DOHH2 (cell line): Measurements from ENCODE around the gene NIN.

Experiments
- CTCF ChIP-seq: fragments of 200-600 bp; sonication (generic); IDR thresholded peaks from one replicate; pipeline ENCODE4 v1.5.1; 2014; ENCODE audit warnings: antibody characterized with exemption, mild to moderate bottlenecking, low read depth, low read length; ENCODE audit not compliant: poor library complexity, severe bottlenecking
- EZH2phosphoT487 ChIP-seq: fragments of 200-600 bp; sonication (generic); IDR thresholded peaks from 2 replicates; pipeline ENCODE4 v1.6.1; 2017; ENCODE audit warnings: borderline replicate concordance, mild to moderate bottlenecking, antibody characterized with exemption, low read length, moderate library complexity, mixed read lengths

DNA sequence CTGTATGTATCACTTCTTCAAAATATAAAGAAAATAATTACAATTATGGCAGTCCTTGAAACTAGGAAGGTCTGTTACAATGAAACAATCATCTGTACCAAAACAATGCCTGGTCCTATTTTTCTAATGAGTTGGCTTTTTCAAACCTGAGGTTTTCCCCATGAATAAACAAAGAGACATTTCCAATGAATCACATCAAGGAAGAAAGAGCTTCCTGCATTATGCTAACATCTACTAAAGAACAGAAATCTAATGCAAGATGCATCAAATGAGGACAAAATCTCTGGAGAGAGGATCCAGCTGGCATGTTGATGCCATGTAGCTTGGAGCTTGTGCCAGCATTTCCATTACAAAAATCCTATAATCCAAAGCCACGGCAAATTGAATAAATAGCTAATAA lies 29.3 kb downstream of the NIN start:
- TF ChIP-seq CTCF (no peak), EZH2phosphoT487 (no peak)
